HG02884 (cell line): Measurements from ENCODE around the gene CRTC1.

Experiments used
- ATAC-seq: cut with Tn5 transposase; IDR thresholded peaks from one replicate; pipeline ENCODE4 v1.9.1; 2021; ENCODE audit warnings: mild to moderate bottlenecking, moderate library complexity; ENCODE audit not compliant: unreplicated experiment

Gene CRTC1

DNA sequence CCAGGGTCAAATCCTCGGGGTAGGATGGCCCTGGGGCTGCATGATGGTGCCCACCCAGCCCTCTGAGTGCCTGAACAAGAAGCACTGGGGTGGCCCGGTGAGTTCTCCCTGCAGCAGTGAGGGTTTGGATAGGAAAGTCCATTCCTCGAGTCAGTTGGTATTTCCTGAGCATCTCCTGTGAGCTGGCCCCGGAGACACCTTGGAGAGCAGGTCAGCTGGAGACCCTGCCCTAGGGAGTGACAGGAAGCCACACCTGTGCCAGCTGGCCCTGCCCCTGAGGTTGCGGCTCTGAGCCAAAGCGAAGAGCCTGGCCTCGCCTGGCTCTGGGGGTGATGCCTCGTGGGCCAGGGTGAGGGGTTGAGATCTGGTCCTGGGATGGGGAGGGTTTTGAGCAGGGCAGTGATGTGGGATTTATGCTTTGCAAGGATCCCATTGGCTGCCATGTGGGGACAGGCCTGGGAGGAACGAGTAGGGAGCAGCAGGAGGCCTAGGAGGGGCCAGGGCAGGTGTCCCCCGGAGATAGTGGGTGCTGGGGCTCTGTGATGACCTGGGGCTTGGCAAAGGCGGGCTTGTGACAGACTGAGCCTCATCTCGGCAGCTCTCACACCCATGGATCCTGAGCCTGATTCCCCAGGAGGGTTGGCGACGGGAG is 16.0 kb downstream of the CRTC1 start:
- ATAC-seq: no peak

GRCh38 chr19:18700501-18701249 is 17.2 kb downstream of the CRTC1 start:
- peak; percentile 54 for ATAC-seq

- ATAC-seq: no peak
Measured at GRCh38 chr19:18701250-18701608, 17.7 kb downstream of the CRTC1 start.

- ATAC-seq: no peak
Measured at GRCh38 chr19:18704054-18704453, 20.6 kb downstream of the CRTC1 start.

GRCh38 chr19:18704971-18705370 is 21.5 kb downstream of the CRTC1 start:
- no peak for ATAC-seq

GRCh38 chr19:18708452-18709231 is 25.2 kb downstream of the CRTC1 start:
- no peak for ATAC-seq

DNA sequence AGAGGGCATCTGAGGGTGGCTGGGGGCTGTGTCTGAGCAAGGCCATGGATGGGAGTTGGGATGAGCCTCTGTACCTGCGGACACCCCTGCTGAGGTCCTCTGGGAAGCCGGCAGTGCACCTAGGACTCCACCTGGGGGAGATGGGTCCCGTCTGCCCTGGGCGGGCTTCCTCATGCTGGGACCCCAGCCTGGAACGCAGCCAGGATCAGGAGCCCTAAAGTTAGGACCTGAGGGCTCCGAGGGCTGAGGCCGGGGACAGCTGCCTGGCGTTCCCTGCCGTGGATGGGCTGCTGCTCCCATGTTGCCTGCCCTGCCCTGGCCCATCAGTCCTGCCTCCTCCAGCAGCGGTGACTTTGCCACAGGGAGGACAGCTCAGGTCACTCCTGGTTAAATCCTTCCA is 26.1 kb downstream of the CRTC1 start:
- no peak for ATAC-seq

DNA sequence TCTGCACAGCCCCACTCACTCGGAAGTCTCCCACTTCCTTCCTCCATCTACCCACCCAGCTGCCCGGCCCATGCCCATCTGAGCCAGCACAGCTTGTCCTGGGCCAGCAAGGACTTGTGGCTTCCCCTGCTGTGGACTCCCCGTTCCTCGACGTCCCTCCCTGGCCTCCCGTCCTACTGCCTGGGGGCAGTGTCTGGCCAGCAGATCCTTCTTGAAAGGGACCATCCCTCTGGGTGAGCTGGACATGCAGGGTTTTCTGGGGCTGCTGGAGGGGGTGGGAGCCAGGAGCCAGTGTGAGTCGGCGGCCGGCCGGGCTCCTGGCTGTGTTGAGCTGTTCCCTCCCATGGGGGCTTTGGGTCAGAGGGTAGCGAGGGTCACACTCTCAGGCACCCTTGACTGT is 26.7 kb downstream of the CRTC1 start:
- no peak for ATAC-seq

DNA sequence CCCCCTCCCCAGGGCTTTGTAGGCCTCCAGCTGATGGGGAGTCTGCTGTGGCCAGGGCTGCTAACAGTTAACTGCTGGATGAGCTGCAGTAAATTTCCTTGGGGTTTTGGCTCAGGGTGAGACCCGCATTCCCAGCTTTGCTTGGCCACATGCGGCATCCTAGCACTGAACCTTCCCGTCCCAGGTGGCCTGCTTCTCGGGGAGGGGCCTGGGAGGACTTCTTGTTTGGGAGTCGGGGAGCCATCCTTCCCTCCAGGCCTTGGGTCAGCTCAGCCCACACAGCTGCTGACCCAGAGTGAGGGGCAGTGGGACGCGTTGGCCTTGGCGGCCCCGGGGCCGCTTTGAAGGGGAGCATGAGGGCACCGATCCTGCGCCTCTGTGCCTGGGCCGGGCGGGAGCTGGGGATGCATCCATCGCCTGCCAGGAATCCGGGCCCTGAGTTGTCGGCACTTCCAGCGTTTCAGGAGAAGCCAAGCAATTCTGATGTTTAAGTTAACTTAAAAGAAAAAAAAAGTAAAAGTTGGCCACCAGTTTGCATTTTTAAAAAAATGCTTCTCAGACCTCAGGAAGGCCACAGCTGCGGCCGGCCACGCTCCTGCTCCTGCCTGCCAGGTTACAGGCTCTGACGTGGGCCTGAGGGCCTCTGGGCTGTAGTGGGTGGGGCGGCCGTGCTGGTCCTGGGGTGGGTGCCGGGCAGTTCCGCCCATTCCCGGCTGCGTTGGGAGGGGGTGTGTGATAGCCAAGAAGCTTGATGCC is 27.7 kb downstream of the CRTC1 start:
- no peak for ATAC-seq

DNA sequence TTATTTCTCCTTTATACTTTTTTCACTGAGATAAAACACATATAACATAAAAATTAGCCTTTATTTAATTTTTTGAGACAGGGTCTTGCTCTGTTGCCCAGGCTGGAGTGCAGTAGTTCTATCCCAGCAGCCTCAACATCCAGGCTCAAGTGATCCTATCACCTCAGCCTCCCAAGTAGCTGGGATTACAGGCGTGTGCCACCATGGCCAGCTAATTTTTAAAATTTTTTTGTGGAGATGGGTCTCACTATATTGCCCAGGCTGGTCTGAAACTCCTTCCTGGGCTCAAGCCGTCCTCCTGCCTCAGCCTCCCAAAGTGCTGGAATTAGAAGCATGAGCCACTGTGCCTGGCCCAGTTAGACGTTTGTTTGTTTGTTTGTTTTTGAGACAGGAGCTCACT is 28.4 kb downstream of the CRTC1 start:
- ATAC-seq: no peak

GRCh38 chr19:18712981-18713380 is 29.5 kb downstream of the CRTC1 start:
- no peak for ATAC-seq

DNA sequence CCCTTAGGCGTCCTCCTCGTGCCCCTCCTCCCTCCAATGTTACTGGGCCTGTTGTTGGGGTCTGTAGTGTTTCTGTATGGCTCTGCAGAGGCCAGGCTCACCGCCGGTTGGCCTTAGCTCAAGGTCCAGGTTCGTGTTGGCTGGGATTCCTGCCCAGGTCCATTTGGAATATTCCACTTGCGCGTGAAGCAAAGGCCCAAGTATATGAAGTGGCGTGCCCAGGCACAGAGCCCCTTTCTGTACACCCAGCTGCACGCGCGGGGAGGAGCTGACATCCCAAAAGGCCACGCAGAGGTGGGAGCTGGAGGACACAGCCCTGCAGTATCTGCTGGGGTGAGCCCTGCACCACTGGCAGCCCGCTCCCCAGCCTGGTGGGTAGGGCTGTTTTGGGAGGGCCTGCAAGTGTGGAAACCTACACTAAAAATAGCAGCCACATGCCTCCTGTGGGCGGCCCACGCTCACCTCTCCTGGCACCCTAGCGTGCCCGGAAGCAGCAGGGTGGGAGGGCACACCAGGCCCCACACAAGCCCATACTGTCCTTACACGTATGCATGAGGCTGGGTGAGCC is 30.2 kb downstream of the CRTC1 start:
- no peak for ATAC-seq

DNA sequence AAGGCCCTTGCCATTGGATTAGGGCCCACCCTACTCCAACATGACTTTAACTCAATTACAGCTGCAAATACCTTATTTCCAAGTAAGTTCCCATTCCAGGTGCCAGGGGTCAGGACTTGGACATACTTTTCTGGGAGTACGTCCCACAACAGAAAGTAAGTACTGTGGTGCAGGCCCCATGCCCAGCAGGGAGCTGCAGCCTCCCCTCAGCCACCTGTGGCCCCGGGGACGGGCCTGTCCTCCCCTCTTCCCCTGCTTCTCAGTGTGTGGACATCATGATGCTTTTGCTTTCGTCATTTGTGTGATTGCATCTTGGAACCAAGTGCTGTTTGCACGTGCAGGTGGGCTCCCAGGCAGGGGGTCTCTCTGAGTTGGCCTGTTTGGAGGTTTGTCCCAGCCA is 31.9 kb downstream of the CRTC1 start:
- ATAC-seq: no peak

GRCh38 chr19:18716857-18717256 is 33.4 kb downstream of the CRTC1 start:
- ATAC-seq: no peak

- ATAC-seq: no peak
Measured at GRCh38 chr19:18717601-18718000, 34.1 kb downstream of the CRTC1 start.

DNA sequence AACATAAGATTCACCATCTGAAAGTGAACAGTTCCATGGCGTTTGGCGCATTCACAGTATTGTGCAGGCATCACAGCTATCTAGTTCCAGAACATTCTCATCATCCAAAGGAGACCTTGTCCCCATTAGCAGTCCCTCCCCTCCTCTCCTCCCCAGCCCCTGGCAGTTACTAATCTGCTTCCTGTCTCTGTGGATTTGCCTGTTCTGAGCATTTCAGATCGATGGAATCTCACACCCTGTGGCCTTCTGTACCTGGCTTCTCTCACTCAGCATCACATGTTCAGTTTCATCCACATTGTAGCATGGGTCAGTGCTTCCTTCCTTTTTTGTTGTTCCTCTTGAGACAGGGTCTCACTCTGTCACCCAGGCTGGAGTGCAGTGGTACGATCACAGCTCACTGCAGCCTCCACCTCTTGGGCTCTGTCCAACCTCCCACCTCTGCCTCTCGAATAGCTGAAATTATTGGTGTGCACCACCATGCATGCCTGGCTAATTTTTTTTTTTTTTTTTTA is 34.6 kb downstream of the CRTC1 start:
- no peak for ATAC-seq

DNA sequence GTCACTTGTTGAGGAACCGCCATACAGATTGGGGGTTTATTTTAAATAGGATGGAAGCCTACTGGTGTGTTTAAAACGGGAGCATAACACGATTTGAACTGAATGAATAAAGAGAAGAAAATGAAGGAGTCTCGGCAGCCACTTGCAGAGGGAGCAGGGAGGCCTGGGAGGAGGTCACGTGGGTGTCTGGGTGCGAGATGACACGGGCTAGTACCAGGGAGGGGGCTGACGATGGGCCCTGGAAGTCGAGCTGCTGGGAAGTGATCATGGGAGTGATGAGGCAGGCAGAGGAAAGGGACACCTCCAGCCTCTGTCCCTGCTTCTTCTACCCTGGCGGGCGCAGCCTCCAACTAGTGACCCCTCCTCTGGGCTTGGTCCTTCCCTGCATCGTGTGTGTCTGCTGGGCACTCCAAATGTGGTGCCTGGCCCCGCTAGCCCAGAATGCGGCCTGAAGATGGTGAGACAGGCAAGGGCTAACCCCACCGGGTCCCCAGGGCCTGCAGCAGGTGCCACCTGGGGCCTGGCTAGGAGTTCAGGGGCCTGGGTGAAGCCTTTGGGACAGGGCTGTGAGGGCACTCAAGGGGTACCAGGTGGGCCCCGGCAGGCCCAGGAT is 35.5 kb downstream of the CRTC1 start:
- ATAC-seq: no peak

- ATAC-seq: no peak
Measured at GRCh38 chr19:18719541-18719940, 36.1 kb downstream of the CRTC1 start.

DNA sequence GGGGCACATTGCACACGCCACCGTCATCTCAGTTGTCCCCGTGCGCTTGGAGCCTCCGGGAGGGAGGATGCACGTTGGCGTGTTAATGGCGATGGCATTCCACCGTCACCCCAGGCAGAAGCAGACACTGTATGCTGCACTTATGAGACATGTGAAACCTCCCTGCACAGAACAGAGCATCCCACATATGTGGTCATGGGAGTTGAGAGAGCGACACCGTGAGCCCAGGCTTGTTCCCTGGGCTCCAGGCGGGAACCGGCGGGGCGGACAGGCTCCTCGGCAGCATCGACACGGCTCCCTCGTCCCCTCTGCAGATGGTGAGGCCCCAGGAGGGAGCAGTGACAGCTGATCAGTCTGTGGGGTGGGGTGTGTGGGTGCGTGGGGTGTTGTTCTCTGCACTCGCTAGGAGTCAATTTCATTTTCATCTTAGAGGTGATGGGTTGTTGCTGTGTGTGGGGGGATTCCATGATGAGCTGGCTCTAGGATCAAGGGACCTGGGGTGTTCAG is 40.4 kb downstream of the CRTC1 start:
- no peak for ATAC-seq
